Type B pancreatic cell (in vitro differentiated cells): Measurements from ENCODE around the gene CELSR1. TPM values are rescaled to one million over a fixed set of nuclear protein-coding genes. Genes with fewer than 3 reads are reported as not detected.
A peak's percentile ranks its signal among the peaks of the same experiment; 100 is the strongest.

Experiments
- DNase-seq: peaks from one replicate; pipeline ENCODE4 v3.0.0; 2021; ENCODE audit warnings: mixed read lengths; ENCODE audit not compliant: unreplicated experiment; ENCODE audit errors: extremely low spot score
- H3K27ac Mint-ChIP-seq: 2 replicates; pipeline ENCODE4 v1.8.0; 2021; ENCODE audit warnings: mild to moderate bottlenecking, mixed read lengths
- H3K27me3 Mint-ChIP-seq: 2 replicates; pipeline ENCODE4 v1.8.0; 2021; ENCODE audit warnings: mixed read lengths
- H3K36me3 Mint-ChIP-seq: 2 replicates; pipeline ENCODE4 v1.8.0; 2021; ENCODE audit warnings: mixed read lengths
- H3K4me1 Mint-ChIP-seq: one replicate; pipeline ENCODE4 v1.8.0; 2021; ENCODE audit warnings: mixed read lengths; ENCODE audit not compliant: unreplicated experiment
- H3K4me3 Mint-ChIP-seq: 2 replicates; pipeline ENCODE4 v1.8.0; 2021; ENCODE audit warnings: mild to moderate bottlenecking, mixed read lengths
- H3K9me3 Mint-ChIP-seq: 2 replicates; pipeline ENCODE4 v1.8.0; 2021; ENCODE audit warnings: mixed read lengths
- CTCF ChIP-seq: fragments of 200-600 bp; sonication (generic); conservative IDR thresholded peaks from 2 replicates; pipeline ENCODE4 v1.5.0; 2021; ENCODE audit warnings: antibody characterized with exemption, mild to moderate bottlenecking
- total RNA-seq: library from RNA; stranded (reverse); gene quantifications from 2 replicates; pipeline ENCODE4 v1.2.1, GENCODE V29; 2021; ENCODE audit warnings: low replicate concordance

Gene CELSR1
- total RNA-seq, 1 donor from 2014 or later: 27.8 TPM

- H3K9me3 Mint-ChIP-seq: no peaks in the 10 kb centered on the region
These were observed 46.9 kb upstream of the CELSR1 start for GRCh38 chr22:46584081-46584921.

GRCh38 chr22:46583571-46583970 lies 46.2 kb upstream of the CELSR1 start:
- Mint-ChIP-seq H3K27ac (no peak overlapping the region), H3K9me3 (no peaks in the 10 kb centered on the region), H3K27me3 (no peaks in the 10 kb centered on the region), H3K4me1 (peaks cover 48% of the 10 kb centered on the region), H3K4me3 (no peak overlapping the region), H3K36me3 (peaks cover 5% of the 10 kb centered on the region)
- TF ChIP-seq CTCF: no peak
- DNase-seq: no peak

More at GRCh38 chr22:46584081-46584921, 46.9 kb upstream of the CELSR1 start:
- H3K27ac Mint-ChIP-seq: no peak overlapping the region
- no peaks in the 10 kb centered on the region for H3K27me3 Mint-ChIP-seq
- TF ChIP-seq CTCF: no peak
- no peak overlapping the region for H3K4me3 Mint-ChIP-seq
- no peak for DNase-seq
- peaks cover 5% of the 10 kb centered on the region for H3K36me3 Mint-ChIP-seq
- peaks cover 41% of the 10 kb centered on the region for H3K4me1 Mint-ChIP-seq

- DNase-seq: no peak
- Mint-ChIP-seq H3K9me3 (no peaks in the 10 kb centered on the region), H3K27me3 (no peaks in the 10 kb centered on the region), H3K4me1 (peaks cover 46% of the 10 kb centered on the region), H3K27ac (no peak overlapping the region), H3K36me3 (peaks cover 5% of the 10 kb centered on the region), H3K4me3 (peak overlapping the region; percentile 49)
- TF ChIP-seq CTCF: no peak
These were observed 45.0 kb upstream of the CELSR1 start for GRCh38 chr22:46582281-46582933.

GRCh38 chr22:46581538-46582244 lies 44.3 kb upstream of the CELSR1 start:
- H3K4me3 Mint-ChIP-seq: peak overlapping the region; percentile 90
- H3K9me3 Mint-ChIP-seq: no peaks in the 10 kb centered on the region
- H3K4me1 Mint-ChIP-seq: peaks cover 39% of the 10 kb centered on the region
- TF ChIP-seq CTCF: no peak
- peaks cover 5% of the 10 kb centered on the region for H3K36me3 Mint-ChIP-seq
- no peaks in the 10 kb centered on the region for H3K27me3 Mint-ChIP-seq
- no peak for DNase-seq
- peak overlapping the region; percentile 78 for H3K27ac Mint-ChIP-seq

- Mint-ChIP-seq H3K36me3 (peaks cover 5% of the 10 kb centered on the region), H3K4me1 (peaks cover 39% of the 10 kb centered on the region), H3K27ac (peak overlapping the region; percentile 78), H3K9me3 (no peaks in the 10 kb centered on the region), H3K4me3 (peak overlapping the region; percentile 90), H3K27me3 (no peaks in the 10 kb centered on the region)
- no peak for DNase-seq
- no peak for TF ChIP-seq CTCF
These were observed 43.6 kb upstream of the CELSR1 start for GRCh38 chr22:46580940-46581537.
